GM19099 (cell line): ENCODE measurements around the gene CSNK1D.

Source experiments
- POLR2A ChIP-seq: IDR thresholded peaks from 3 replicates; pipeline ENCODE4 v1.6.1; 2011; ENCODE audit warnings: low read depth; ENCODE audit not compliant: insufficient read length; ENCODE audit errors: extremely low read depth

CSNK1D gene

GRCh38 chr17:82291582-82292250 is 18.2 kb upstream of the CSNK1D start:
- no peak for TF ChIP-seq POLR2A

GRCh38 chr17:82287868-82288801 is 14.6 kb upstream of the CSNK1D start:
- TF ChIP-seq POLR2A, result no peak

GRCh38 chr17:82287013-82287867 is 13.7 kb upstream of the CSNK1D start:
- TF ChIP-seq POLR2A, result no peak

- TF ChIP-seq POLR2A, result no peak
Observed at GRCh38 chr17:82285141-82285540, 11.6 kb upstream of the CSNK1D start.

DNA sequence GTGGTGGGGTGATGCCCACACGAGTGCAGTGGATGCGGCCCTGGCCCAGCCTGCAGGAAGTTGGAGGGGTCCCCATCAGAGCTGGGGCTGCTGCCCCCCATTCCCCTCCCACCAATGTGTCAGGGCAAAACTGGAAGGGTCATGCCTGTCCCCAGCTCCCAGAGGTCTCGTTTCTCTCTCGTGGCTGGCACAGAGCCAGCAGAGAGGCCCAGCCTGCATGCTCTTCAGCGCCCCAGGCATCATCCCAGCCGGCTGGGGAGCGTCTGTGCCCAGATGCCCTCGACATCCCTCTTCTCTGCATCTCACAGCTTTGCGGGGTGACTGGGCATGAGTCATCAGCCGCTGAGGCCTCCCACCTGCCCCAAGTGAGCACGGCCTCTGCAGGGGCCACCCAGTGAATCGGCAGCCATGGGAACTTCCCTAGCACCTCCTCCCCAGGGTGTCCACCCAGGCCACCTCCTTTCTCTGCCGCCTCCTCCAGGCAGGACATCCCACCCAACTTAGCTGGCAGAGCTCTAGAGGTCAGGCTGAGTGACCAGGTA is 9.8 kb upstream of the CSNK1D start:
- no peak for TF ChIP-seq POLR2A

GRCh38 chr17:82282239-82283207 is 9.0 kb upstream of the CSNK1D start:
- TF ChIP-seq POLR2A, result no peak

DNA sequence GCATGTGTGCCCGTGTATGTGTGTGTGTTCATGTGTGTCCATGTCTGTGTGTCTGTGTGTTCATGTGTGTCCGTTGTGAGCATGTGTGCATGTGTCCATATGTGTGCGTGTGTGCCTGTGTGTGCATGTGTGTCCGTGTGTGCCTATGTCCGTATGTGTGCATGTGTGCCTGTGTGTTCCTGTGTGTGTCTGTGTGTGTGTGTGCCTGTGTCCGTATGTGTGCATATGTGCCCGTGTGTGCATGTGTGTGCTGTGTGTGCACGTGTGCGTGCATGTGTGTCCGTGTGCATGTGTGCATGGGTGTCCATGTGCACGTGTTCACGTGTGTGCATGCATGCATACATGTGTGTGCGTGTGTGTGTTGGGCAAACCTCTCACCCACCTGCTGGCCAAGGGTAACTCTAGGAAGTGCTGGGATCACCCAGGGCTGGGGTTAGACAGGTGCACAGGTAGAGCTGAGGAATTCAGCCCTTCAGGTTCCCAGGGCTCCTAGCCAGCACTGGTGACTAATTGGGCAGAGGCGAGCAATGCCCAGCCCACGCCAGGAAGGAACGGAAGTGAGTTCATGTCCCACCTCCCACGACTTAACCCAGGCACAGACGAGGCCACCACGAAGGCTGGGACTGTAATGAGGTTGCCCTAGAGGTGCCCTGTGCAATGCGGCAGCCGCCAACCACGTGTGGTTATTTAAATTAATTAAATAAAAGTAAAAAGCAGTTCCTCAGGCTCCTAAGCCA is 8.2 kb upstream of the CSNK1D start:
- no peak for TF ChIP-seq POLR2A

DNA sequence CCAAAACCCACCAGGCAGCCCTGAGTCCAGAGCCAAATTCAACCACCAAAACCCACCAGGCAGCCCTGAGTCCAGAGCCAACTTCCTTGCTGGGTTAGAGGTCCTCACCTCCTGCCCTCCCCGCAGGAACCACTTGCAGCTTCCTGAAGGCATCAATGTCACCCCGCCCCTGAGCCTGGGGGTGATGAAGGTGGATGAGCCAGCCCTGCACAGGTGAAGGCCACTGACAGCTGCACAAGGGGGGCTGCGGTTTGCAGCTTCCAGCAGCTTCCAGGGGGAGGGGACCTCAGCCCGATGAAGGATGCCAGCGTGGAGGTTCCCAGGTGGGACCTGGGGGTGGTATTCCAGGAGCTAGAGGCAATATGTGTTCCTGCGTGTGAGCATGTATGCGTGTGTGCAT is 7.6 kb upstream of the CSNK1D start:
- no peak for TF ChIP-seq POLR2A

DNA sequence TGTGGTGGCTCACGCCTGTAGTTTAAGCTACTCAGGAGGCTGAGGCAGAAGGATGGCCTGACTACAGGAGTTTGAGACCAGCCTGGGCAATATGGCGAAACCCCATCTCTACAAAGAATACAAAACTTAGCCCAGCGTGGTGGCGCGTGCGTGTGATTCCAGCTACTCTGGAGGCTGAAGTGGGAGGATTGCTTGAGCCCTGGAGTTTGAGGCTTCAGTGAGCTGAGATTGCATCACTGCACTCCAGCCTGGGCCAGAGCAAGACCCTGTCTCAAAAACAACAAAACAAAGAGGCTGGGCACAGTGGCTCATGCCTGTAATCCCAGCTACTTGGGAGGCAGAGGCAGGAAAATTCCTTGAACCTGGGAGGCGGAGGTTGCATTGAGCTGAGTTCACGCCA is 7.0 kb upstream of the CSNK1D start:
- no peak for TF ChIP-seq POLR2A

- TF ChIP-seq POLR2A, result no peak
Observed at GRCh38 chr17:82278786-82279391, 5.4 kb upstream of the CSNK1D start.

GRCh38 chr17:82278308-82278707 is 4.8 kb upstream of the CSNK1D start:
- TF ChIP-seq POLR2A, result no peak

GRCh38 chr17:82277851-82278250 is 4.4 kb upstream of the CSNK1D start:
- TF ChIP-seq POLR2A, result no peak

DNA sequence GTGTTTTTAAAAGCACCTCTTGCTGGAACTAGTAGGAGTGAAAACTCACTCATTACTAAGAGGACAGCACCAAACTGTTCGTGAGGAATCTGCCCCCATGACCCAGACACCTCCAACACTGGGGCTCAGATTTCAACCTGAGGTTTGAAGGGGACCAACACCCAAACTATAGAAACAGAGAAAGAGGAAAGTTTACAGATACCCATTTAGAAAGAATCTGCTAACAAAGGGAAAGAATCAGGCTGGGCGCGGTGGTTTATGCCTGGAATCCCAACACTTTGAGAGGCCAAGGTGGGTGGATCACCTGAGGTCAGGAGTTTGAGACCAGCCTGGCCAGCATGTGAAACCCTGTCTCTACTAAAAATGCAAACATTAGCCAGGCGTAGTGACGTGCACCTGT is 3.4 kb upstream of the CSNK1D start:
- TF ChIP-seq POLR2A, result no peak
